ENCODE measurements around the gene C10orf90.

- TF ChIP-seq, protein P1, sequence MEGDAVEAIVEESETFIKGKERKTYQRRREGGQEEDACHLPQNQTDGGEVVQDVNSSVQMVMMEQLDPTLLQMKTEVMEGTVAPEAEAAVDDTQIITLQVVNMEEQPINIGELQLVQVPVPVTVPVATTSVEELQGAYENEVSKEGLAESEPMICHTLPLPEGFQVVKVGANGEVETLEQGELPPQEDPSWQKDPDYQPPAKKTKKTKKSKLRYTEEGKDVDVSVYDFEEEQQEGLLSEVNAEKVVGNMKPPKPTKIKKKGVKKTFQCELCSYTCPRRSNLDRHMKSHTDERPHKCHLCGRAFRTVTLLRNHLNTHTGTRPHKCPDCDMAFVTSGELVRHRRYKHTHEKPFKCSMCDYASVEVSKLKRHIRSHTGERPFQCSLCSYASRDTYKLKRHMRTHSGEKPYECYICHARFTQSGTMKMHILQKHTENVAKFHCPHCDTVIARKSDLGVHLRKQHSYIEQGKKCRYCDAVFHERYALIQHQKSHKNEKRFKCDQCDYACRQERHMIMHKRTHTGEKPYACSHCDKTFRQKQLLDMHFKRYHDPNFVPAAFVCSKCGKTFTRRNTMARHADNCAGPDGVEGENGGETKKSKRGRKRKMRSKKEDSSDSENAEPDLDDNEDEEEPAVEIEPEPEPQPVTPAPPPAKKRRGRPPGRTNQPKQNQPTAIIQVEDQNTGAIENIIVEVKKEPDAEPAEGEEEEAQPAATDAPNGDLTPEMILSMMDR (IDR thresholded peaks at IDR 0.05; ENCODE audit: low read depth, low read length, missing input control): no peak
- TF ChIP-seq REST (IDR thresholded peaks at IDR 0.05): no peak
- TF ChIP-seq NR2F2 (IDR thresholded peaks at IDR 0.05): no peak
These were observed 232.1 kb downstream of the C10orf90 start for GRCh38 chr10:126438407-126438783.

Measured in liver (tissue), 3 donors.